NB4 (cell line): ENCODE results near the gene ADGRD2.

Experiments used
- DNase-seq: peaks from one replicate; pipeline ENCODE4 v3.0.0; 2010; ENCODE audit warnings: low read depth
- H3K4me3 ChIP-seq: one replicate; pipeline ENCODE4 v1.5.1; 2011; ENCODE audit warnings: mild to moderate bottlenecking, low read depth, low read length, moderate library complexity
- MAX ChIP-seq: IDR thresholded peaks from 2 replicates; pipeline ENCODE4 v1.6.1; 2011; ENCODE audit warnings: low read depth, low read length
- MYC ChIP-seq: IDR thresholded peaks from 2 replicates; pipeline ENCODE4 v1.6.1; 2011; ENCODE audit warnings: low read depth, low read length
- POLR2A ChIP-seq: IDR thresholded peaks from 2 replicates; pipeline ENCODE4 v1.6.1; 2011; ENCODE audit warnings: mild to moderate bottlenecking; ENCODE audit not compliant: insufficient read length; ENCODE audit errors: extremely low read depth
- TF ChIP-seq, protein P1 (sequence below): IDR thresholded peaks from one replicate; pipeline ENCODE4 v1.5.1; 2012; ENCODE audit warnings: low read depth, low read length

The ADGRD2 gene

DNA sequence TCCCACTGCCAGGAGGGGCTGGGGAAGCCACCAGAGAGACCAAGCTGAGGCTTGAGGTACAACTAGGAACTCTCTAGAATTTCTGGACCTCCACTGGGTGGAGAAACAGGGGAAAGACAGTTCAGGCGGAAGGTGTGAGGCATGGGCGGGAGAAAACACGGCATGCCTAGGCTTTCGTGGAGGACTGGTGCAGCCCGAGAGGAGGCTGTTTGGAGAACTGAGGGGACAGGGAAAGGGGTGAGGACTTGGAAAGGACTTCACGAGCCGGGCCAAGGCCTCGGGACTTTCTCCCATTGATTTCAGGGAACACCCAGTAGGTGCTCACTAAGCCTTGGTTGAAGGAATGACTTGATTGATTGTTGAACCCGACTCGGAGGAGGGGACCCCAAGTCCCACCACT is 9.5 kb upstream of the ADGRD2 start:
- TF ChIP-seq, protein P1, sequence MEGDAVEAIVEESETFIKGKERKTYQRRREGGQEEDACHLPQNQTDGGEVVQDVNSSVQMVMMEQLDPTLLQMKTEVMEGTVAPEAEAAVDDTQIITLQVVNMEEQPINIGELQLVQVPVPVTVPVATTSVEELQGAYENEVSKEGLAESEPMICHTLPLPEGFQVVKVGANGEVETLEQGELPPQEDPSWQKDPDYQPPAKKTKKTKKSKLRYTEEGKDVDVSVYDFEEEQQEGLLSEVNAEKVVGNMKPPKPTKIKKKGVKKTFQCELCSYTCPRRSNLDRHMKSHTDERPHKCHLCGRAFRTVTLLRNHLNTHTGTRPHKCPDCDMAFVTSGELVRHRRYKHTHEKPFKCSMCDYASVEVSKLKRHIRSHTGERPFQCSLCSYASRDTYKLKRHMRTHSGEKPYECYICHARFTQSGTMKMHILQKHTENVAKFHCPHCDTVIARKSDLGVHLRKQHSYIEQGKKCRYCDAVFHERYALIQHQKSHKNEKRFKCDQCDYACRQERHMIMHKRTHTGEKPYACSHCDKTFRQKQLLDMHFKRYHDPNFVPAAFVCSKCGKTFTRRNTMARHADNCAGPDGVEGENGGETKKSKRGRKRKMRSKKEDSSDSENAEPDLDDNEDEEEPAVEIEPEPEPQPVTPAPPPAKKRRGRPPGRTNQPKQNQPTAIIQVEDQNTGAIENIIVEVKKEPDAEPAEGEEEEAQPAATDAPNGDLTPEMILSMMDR: no peak
- TF ChIP-seq POLR2A (no peak), MYC (no peak), MAX (no peak)
- H3K4me3 ChIP-seq: no peak overlapping the region
- no peak for DNase-seq

DNA sequence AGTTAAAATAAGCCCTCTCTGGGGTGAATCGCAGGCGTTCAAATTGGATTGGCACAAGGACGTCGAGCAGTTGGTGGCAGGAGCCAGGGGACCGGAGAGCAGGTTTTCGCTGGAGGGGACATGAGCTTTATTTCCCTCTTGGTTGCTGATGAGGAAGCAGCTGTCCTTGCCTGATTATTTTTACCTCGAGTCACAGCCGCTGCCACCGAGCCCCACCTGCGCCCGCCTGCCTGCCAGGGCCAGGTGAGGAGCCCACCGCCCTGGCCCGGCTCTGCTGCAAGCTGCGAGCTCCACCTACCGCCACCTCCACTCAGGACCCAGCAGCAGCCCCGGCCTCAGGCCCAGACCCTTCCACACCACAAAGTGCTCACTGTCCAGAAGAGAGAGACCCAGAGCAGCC is 9.0 kb upstream of the ADGRD2 start:
- TF ChIP-seq MAX: no peak
- TF ChIP-seq, protein P1: no peak
- TF ChIP-seq MYC: no peak
- TF ChIP-seq POLR2A: no peak
- no peak for DNase-seq

GRCh38 chr9:124442379-124442778 is 7.9 kb upstream of the ADGRD2 start:
- peak; percentile 14 for DNase-seq
- TF ChIP-seq, protein P1: no peak
- TF ChIP-seq MAX (no peak), POLR2A (no peak), MYC (no peak)
- no peak overlapping the region for H3K4me3 ChIP-seq

More for the DNA sequence above, 9.0 kb upstream of the ADGRD2 start:
- no peak overlapping the region for H3K4me3 ChIP-seq

- peak; percentile 59 for DNase-seq
- TF ChIP-seq POLR2A (no peak), MYC (no peak)
- no peak overlapping the region for H3K4me3 ChIP-seq
These were observed 7.4 kb upstream of the ADGRD2 start for GRCh38 chr9:124442826-124443225.

GRCh38 chr9:124443625-124444024 is 6.6 kb upstream of the ADGRD2 start:
- no peak for DNase-seq
- TF ChIP-seq POLR2A: no peak
- TF ChIP-seq MAX: no peak
- TF ChIP-seq, protein P1: no peak
- no peak for TF ChIP-seq MYC
- H3K4me3 ChIP-seq: no peak overlapping the region

DNA sequence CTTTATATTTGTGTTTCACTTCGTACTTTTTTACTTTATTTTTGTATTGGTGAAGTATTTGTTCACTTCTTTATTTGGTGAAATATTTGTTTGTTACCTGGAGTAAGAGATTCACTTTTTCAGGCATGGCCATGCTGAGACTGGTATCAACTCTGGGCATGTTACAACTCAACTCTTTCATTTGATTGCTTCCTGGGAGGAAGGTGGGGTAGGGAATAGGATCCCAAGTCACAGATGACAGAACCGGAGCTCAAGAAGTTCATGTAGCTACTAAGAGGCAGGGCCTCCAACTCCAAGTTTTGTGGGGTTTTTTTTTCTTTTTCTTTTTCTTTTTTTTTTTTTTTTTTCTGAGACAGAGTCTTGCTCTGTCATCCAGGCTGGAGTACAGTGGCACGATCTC is 6.1 kb upstream of the ADGRD2 start:
- DNase-seq: no peak
- no peak overlapping the region for H3K4me3 ChIP-seq
- TF ChIP-seq, protein P1: no peak
- no peak for TF ChIP-seq MAX
- no peak for TF ChIP-seq POLR2A
- no peak for TF ChIP-seq MYC
